Measurements from ENCODE around the gene RBM44.

RBM44 gene

GRCh38 chr2:237885111-237885930 is 86.7 kb downstream of the RBM44 start:
- no peak for DNase-seq (ENCODE audit: low read depth)

GRCh38 chr2:237885931-237886684 is 87.5 kb downstream of the RBM44 start:
- DNase-seq (ENCODE audit: low read depth): no peak

- DNase-seq (ENCODE audit: low read depth): no peak
Observed at GRCh38 chr2:237886685-237887481, 88.3 kb downstream of the RBM44 start.

GRCh38 chr2:237888389-237888788 is 89.8 kb downstream of the RBM44 start:
- no peak for DNase-seq (ENCODE audit: low read depth)

GRCh38 chr2:237889016-237889415 is 90.4 kb downstream of the RBM44 start:
- no peak for DNase-seq (ENCODE audit: low read depth)

GRCh38 chr2:237889811-237890210 is 91.2 kb downstream of the RBM44 start:
- no peak for DNase-seq (ENCODE audit: low read depth)

Data from stimulated activated CD8-positive, alpha-beta memory T cell treated with anti-CD3 and anti-CD28 coated beads, Interleukin-12 subunit alpha, Interleukin-12 subunit beta, amount 100 ng/mL, for 1 hour (primary cell).